GM19438 (cell line): ENCODE results near the gene C1QL2.

Source experiments
- ATAC-seq: cut with Tn5 transposase; IDR thresholded peaks from one replicate; pipeline ENCODE4 v1.9.1; 2021; ENCODE audit warnings: low read depth; ENCODE audit not compliant: unreplicated experiment

Gene C1QL2

DNA sequence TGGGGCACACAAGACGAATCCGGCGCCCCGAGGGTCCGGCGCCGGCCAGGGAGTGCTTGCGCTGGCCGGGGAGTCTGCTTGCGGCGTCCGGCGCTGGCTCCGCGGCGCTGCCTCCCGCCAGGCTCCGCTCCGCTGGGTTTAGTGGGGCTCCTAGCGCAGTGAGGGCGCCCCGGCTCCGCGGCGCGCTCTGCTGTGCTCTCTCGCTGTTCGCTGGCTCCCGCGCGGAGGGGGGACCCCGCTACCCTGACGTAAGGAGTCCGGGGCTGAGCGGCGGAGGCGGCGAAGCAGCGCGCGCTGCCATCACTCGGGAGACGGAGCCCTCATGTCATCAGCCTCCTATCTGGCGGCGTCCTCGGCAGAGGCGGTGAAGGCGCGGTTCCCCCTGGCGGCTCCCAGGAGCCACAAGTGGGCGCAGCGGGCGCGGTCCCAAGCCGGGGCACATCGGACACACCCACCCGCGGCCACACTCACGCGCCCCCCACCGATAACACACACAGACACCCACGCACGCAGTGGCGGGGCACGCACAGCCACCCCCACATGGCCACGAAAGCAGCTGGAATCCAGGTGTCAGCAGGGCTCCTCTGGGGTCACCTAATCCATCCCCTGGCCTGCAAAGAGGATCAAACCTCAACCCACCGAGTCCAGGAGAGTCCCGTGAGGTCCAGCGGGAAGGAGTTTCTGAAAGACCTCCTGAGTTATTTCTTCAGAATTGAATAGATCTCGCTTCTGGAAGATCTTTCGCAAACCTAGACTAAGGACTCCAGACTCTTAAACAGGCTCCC is at the start of gene C1QL2:
Gene C1QL2 (minus strand): TSS at position 189 of the 785 bp plus-strand sequence. CDS start 482 bp downstream, outside the sequence.
- no peak for ATAC-seq

DNA sequence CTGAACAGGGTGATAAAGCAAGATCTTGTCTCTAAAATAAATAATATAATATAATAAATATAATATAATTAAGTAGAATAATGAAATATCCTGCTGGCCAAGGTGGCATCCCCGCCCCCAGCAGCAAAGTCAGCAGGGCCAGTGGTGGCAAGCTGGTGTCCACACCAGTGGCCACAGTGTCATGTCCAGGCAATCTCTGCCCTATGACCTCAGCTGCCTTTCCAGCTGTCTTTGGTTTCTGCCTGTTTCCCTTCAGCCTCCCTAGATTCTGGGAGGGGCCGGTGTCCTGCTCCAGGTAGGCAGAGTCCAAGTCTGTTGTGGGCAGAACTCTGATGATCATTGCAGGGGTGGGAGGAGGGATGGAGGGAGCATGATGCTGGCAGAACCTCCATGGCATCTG is 48.9 kb upstream of the C1QL2 start:
- no peak for ATAC-seq

DNA sequence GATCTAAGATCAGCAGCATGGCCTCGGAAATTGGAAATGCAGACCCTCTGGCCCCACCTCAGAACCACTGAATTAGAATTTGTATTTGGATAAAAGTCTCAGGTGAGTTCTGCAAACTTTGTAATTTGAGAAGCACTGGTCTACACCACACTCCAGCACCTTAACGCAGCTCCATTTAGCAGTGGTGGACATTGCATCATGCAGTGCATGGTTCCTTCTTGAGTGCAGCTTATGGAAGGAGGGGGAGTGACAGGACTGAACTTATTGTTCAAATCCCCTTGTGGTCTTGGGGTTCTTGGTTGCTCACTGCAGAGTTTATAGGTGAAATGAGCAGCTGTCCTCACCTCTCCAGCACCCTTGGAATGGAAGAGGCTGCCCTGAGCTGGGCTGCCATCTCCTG is 47.6 kb upstream of the C1QL2 start:
- ATAC-seq, result no peak

DNA sequence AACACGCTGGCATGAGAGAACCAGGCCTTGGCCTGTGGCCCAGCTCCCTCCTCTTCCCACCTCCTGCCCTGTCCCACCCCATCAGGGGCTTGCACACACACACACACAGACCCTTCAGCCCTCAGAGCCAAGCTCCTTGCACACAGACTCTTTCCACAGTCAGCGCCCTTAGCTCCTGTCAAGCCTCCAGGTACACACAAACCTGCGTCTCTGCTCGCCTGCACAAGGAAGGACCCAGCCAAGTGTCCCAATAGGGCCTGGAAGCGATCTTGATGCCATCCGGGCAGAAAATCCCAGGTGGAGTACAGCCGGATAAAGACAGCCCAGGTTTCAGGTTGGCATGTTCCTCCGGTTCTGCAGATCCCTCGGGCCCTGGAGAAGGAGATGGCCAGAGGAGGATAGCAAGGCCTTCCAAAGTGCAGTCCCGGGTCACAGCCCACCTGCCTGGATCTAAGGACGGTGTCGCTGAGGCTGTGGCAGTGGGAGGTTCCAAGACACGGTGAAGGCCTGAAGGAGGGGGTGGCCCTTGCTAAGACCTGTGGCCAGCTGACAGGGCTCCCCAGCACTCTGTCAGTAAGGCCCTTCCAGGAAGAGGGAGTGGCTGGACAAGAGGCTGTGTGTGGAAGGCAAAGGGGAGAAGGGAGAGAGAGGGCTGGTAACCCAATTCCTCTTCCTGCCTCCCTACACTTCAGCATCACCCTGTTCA is 46.6 kb upstream of the C1QL2 start:
- ATAC-seq, result no peak

DNA sequence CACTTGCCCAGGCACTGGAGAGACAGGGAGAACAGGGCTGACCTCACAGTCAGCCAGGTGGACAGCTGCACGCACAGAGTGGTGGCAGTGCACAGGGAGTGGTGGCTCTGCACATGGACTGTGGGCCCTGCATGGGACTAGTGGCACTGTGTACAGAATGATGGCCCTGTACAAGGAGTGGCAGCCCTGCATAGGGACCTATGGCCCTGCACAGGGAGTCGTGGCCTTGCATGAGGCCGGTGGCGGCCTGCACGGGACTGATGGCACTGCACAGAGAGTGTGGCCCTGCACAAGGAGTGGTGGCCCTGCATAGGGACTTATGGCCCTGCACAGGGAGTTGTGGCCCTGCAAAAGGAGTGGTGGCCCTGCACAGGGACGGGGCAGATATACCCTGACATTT is 46.0 kb upstream of the C1QL2 start:
- no peak for ATAC-seq

DNA sequence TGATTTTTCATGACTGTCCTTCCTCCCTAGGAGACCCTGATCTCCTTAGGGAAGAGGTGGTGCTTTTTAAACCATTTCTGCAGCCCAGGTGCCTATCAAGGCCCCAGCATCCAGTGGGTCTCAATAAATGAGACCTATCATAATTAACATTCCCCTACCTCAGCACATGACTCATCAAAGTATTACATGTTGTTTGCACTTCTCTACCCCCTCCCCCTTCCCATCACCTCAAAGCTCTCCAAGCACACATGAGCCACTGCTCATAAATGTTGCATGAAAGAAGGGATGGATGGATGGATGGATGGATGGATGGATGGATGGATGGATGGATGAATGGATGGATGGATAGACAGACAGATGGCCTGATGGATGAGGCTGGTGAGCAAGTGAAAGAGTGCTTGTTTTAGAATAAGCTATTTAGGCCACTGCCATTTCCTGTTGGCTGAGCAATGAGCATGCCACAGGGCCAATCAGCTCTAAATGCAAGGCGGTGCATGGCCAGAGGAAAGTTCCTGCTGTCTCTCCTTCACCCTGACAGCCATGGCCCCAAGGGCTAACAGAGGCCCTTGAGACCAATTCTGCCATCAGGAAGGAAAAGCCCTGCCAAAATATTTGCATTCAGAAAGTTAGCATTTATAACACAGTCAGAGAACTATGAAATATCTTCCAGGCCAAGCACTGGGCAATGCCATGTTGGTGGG is 44.2 kb upstream of the C1QL2 start:
- ATAC-seq, result no peak

DNA sequence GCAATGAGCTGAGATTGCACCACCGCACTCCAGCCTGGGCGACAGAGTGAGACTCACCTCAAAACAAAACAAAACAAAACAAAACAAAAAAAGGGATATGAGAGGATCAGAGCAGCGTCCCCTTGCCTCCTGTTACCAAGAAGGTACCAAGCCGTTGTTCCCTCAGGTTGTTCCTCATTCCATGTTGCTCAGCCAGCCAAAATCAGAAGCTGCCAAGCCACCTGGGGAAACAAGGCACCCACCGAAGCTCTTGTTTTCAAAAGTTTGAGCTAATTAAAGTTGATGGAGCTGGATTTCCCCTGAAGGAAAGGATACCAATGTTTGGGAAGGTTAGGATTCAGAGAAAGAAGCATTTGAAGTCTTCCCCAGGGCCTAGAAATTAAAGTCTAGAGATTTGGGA is 43.3 kb upstream of the C1QL2 start:
- no peak for ATAC-seq

DNA sequence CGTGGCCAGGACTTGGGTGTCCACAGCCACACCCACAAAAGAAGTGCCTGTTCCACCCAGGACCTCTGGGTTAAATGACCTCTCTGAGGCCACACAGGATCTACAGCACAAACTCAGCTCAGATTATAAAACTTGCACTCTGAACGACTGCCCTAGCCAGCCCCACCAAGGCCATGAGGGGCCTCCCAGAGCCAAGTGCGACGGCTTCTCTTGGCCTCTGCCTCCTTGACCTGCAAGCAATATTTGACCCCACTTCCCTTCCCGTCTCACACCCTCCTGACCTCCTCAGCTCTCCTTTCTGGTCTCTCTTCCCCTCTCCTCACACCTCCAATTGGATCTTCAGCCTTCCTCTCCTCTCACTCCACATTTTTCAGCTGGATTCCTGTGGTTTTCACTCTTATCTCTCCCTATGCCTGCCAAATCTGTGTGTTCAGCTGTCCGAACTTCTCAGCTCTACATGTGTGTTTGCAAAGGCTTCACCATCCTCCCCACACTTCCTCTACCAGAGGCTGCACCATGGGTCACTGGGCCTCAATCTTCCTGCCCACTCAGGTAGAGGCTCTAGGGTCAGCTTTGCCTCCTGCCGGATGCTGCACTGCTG is 39.8 kb upstream of the C1QL2 start:
- ATAC-seq, result no peak

DNA sequence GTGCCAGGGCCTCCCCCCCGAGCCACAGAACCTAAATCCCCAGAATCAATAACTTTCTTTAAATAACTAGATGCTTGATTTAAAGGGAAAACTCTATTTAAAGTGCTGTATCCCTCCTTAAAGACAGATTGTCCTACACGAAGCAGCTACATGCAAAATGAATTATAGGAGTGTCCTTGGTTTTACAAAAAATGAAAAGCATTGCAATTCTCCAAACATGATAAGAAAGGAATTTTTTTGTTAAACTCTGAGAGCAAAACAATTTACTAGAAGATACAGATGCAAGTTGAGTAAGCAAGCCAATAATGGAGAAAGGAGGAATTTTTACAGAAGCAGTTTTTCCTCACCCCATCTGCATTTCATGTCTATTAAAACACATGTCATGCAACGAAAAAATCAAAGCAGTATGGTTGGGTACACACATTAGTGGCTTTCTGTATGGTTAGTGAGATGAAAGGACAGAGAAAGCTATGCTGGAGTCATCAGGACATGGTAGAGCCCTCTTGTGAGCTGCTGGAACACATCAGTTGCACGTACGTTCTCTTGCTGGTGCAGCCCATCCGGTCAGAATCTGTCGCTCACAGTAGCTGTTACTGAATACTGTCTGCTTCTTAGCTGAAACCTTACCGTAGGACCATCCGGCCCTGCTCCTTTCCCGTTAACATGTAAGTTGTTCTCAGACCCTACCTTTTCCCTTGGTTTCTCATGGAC is 39.1 kb upstream of the C1QL2 start:
- no peak for ATAC-seq

DNA sequence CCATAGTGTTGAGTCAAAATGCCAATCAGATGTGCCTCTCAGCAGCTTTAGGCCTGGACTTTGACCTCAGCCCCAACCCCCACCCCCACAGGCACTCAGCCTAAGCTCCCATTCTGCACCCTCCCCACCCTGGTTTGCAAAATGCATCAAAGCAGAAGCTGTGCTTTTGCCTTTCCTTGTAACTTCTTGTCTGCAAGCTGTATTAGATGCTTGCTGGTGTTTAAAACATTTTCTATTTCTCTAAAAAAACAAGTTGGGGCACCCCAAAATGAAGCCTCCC is 38.5 kb upstream of the C1QL2 start:
- ATAC-seq, result no peak

DNA sequence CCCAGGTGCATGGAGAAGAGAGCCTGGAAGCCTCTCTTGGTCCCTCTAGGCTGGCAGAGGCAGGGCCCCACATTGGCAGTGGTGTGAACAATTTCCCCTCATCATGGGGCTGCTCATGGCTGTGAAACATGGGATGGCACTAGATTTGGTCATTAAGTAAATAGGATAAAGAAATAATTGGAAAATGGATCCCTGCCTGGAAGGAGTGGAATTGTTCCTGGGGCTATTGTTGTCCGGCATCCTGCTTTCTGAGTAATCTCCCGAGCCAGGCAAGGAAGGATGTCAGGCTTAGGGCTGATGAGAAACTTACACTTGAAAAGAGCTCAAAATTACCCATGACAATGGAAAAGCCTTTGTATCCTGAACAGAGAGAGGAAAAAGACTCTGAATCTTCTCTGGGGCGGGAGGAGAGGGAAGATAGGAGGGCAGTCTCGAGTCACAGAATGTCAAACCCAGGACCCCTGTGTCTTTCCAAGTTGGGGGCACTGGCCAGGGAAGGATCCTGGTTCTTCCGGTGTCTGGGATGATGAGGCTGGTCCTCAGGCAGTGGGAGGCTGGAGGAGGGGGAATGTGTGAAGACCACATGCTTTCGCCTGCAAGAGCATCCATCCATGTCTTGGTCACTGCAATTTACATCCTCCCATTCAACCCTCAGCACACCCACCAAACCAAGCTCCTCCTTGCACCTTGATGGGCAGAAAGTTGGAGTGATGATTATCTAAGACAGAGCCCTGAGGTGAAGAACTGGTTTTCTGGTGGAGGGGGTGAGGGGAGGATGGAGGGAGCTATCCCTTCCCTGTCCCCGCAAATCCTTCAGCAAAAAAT is 38.0 kb upstream of the C1QL2 start:
- no peak for ATAC-seq

DNA sequence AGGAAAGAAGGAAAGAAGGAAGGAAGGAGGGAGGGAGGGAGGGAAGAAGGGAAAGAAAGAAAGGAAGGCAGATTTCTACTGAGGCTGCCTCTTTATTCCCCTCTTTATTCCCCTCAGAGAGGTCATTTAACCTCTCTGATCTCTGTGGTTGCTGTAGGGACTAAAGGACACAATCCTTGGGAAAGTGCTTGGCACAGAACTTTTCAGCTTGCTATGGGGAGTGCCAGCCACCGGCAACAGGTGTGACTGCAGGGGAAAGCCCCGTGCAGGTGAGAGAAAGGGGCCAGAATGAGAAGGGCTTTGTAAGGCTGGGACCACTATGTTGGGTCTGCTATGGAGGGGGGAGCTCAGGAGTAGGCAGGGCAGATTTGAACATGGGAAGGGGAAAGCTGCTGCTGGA is 37.3 kb upstream of the C1QL2 start:
- ATAC-seq, result no peak

DNA sequence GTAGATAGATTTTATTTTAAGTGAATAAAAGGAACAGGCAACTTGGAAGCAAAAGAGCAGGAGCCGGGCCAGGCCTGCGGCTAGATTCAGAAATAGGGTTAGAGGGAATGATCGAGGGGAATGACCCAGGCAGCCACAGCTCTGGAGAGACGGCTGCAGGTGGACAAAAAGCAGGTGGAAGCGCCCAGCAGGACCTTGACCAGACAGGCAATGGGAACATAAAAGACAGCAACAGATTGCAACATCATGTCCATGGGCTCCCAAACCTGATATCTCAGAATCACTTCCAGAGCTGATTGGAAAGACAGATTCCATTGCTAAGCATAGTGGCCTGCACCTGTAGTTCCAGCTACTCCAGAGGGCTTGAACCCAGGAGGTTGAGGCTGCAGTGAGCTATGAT is 36.5 kb upstream of the C1QL2 start:
- no peak for ATAC-seq

DNA sequence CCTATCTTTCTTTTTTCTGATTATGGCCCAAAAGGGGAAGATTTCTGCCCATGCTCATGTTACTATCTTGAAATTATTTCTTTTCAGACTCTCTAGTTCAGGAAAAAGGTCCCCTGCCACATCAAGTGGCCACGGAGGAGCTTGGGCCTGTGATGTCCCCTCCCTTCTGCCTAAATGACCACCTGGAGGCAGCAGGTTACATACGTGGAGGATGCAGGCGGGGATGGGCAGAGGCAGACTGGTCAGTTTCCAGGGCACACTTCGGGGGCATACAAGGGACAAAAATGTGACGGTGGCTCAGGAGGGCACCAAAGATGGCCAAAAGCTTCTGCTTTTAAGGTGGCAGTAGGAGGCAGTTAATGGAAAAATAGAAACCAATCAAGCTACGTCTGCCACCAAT is 34.3 kb upstream of the C1QL2 start:
- no peak for ATAC-seq

DNA sequence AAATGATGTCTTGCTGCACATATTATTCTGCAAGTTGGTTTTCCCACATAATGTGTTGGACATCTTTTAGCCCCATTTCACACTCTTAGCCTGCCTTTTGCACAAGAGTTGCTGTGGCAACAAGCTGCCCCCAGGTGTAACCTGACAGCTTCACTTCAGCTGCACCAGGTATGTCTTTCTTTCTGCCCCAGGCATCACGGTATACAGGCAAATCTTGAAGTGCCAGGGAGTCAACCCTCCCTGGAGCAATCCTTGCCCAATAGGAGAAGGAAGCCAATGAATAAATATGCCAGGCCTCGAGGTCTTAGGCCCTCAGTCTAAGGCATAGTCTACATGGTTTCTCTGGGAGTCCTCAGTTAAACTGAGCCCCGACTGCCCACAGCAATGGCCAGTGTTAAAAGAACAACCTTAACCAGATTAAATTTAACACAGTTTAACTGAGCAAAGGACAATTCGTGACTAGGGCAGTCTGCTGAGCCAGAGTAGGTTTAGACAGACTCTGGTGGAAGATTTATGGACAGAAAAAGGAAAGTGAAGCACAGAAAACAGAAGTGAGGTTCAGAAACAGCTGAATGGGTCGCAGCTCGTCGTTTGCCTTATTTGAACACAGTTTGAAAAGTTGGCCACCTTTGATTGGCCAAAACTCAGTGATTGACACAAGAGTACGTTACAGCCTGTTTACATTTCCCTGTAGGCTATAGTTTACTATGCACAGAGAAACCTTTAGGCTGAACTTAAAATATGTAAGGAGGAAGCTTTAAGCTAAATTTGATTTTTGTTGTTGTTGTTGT is 32.0 kb upstream of the C1QL2 start:
- ATAC-seq, result no peak

DNA sequence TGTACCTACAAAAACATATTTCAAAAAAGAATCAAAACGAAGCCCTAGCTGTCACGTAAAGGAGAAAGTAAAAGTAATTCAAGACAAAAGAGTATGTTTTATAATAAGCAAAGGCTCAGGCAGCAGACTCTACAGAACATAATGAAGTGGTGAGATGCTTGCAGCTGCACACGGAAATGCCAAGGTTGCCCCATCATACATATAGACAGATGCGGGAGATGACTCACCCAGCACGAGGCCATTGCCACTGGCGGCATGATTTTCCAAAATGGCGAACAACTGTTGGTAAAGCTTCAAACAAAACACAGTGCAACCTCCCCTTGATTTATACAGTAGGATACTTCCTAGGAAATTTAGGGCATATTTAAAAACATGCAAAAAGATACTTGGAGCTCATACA is 26.0 kb upstream of the C1QL2 start:
- no peak for ATAC-seq

DNA sequence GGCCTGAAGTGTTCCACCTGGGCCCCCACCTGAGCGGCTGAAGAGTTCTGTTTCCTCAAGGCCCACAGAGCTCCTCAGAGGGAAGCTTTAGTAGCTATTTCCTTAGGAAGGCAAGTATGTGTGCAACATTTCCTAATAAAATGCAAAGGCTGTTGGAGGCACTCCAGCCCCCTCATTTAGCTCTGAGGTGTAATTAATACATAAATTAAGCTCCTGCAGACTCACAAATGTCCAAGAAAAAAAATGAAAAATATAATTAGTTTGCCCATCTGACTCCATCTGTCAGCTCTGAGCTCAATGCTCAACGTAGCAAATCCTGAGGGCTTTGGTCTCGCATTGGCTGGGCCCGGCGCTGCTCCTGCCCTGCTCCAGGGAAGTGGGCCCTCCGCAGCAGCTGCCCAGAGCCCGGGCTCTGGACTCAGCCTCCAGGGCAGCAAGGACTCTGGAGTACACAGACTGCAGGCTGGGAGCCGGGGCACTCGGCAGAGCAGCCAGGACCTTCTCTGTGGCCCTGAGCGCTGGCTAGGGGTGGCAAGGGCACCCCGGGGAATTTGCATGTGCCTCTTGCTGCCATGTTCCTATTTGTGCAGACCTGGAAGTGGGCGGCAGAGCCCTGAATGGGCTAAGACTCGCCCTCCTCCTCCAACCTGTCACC is 23.4 kb upstream of the C1QL2 start:
- ATAC-seq, result no peak

DNA sequence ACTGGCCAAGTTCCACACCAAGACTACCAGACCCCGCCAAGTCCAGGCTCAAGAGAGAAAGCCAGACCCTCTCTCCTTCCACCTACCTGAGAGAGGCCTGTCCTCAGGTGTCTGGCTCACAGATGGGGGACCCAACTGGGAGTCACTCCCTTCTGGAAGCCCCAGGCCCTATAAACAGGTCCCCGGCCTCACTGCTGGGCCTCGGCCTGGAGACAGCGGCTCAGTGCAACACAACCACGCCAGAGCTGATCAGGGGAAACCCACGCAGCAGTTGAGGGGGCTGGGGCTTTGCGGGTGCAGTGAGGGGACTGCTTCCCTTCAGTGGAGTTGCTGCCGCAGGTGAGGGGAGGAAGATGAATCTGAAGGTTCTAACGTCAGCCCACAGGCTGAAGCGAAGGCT is 22.8 kb upstream of the C1QL2 start:
- no peak for ATAC-seq

DNA sequence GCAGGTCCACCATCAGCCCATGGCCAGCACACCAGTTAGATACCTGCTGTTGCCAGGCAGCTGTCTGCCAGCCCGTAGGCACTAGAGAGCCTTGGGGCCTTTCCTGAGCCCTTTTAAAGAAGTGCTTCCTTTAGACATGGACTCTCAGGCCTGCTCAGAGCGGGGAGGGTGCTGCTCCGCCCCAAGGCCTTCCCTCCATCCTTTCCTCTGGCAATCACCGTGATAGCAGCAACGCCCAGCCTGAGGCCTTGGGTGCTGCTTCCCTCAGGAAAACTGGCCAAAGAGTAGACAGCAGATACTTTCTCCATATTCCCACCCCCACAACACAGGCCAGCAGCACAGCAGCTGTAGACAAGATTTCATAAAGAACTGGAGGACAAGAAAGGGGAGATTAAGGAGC is 22.3 kb upstream of the C1QL2 start:
- no peak for ATAC-seq
